Fibroblast of lung (primary cell): ENCODE measurements around the gene TBL1XR1.

ENCODE experiments used
- CTCF ChIP-seq, 2 donors: IDR thresholded peaks in 1 of 2; conservative IDR thresholded peaks in 1 of 2; 1 replicate in 1 of 2; 2 replicates in 1 of 2; pipeline ENCODE4 v1.5.1; 2011 to 2012; ENCODE audit warnings: low read length in 2 of 2, control low read depth in 1 of 2, inconsistent platforms in 1 of 2, low read depth in 1 of 2, mild to moderate bottlenecking in 1 of 2
- EZH2 ChIP-seq: IDR thresholded peaks from 2 replicates; pipeline ENCODE4 v1.5.1; 2012; ENCODE audit warnings: low read length, control low read depth, mild to moderate bottlenecking; ENCODE audit errors: missing control alignments

GRCh38 chr3:176988795-176989194 lies 208.5 kb downstream of the TBL1XR1 start:
- TF ChIP-seq CTCF (conservative IDR thresholded peaks at IDR 0.05 in 1 of 2, IDR thresholded peaks at IDR 0.05 in 1 of 2; ENCODE audit: low read depth in 1 of 2, low read length in 2 of 2) = no peak
- TF ChIP-seq EZH2 = no peak
